Sigmoid colon (tissue), 4 donors: ENCODE measurements around the gene NID1.

Source experiments
- CTCF ChIP-seq, 4 experiments: fragments of 450-650 bp in 3 of 4; fragments of 200-600 bp in 1 of 4; IDR thresholded peaks; one replicate each; pipeline ENCODE4 v1.5.1; 2016 to 2019; ENCODE audit warnings: antibody characterized with exemption in 4 of 4, mild to moderate bottlenecking in 3 of 4, moderate library complexity in 2 of 4
- EP300 ChIP-seq, 4 donors: sonication (generic); formaldehyde crosslinking; IDR thresholded peaks; one replicate each; pipeline ENCODE4 v1.6.1; 2017; ENCODE audit warnings: antibody characterized with exemption in 4 of 4
- POLR2A ChIP-seq, 2 donors: fragments of 450-650 bp; IDR thresholded peaks; one replicate each; pipeline ENCODE4 v1.6.1; 2016; ENCODE audit warnings: antibody characterized with exemption in 2 of 2, mild to moderate bottlenecking in 2 of 2, moderate library complexity in 2 of 2
- POLR2AphosphoS5 ChIP-seq, 4 donors: sonication (generic); formaldehyde crosslinking; IDR thresholded peaks; one replicate each; pipeline ENCODE4 v1.6.1; 2017; ENCODE audit warnings: antibody characterized with exemption in 4 of 4

DNA sequence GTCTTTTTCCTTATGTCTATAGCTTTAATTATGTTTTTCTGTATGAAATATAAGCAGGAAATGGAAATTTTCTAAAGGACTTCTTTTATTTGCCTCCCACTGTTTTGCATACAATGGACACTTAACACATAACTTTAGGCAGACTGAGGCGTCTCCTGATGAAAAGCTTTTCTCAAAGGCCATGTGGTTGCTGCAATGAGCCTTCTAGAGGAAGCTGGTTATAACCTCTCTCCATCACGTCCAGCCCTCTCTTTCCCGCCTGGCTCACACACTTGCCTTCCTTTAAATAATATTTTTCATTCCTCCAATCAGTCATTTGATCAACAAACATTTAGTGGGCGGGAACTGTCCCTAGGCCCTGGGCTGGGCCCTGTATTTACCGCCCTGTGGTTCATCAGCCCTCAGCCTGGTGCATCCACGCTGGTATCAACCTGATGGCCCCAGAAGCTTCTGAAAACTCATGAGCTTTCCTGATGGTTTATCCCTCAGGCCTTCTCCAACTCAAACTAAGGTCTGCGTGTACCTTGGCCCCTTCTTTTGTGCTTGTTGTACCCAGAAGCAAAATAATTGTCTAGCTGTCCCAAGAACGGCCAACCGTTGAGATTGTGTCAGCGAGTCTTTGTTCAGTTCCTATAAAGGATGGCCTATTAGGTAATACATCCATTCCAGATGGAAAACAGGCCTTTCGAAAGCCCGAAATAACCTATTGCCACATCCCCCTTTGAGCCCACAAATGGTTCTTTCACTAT lies 122.8 kb downstream of the NID1 start:
- TF ChIP-seq CTCF (IDR thresholded peaks at IDR 0.05), result no peak
- no peak for TF ChIP-seq POLR2A (IDR thresholded peaks at IDR 0.05)
- no peak for TF ChIP-seq EP300 (IDR thresholded peaks at IDR 0.05)
- TF ChIP-seq POLR2AphosphoS5 (IDR thresholded peaks at IDR 0.05), result peak in 1 of 4 donors; percentile 34
